HG02840 (cell line): Measurements from ENCODE around the gene DNAJB1.
"Not testable (repeated sequence)": the region's sequence is repeated elsewhere in the genome, so short reads cannot be mapped to it uniquely, and the experiment has no call there.

ENCODE experiments used
- ATAC-seq: cut with Tn5 transposase; IDR thresholded peaks from one replicate; pipeline ENCODE4 v1.9.1; 2021; ENCODE audit warnings: mild to moderate bottlenecking, moderate library complexity, moderate number of reproducible peaks; ENCODE audit not compliant: unreplicated experiment, low FRiP score

Gene DNAJB1

GRCh38 chr19:14525729-14526128, 7.5 kb upstream of the DNAJB1 start:
- ATAC-seq: no peak

- no peak for ATAC-seq
These were observed 2.3 kb upstream of the DNAJB1 start for GRCh38 chr19:14520543-14520942.

- no peak for ATAC-seq
These were observed 1.7 kb upstream of the DNAJB1 start for GRCh38 chr19:14519860-14520407.

DNA sequence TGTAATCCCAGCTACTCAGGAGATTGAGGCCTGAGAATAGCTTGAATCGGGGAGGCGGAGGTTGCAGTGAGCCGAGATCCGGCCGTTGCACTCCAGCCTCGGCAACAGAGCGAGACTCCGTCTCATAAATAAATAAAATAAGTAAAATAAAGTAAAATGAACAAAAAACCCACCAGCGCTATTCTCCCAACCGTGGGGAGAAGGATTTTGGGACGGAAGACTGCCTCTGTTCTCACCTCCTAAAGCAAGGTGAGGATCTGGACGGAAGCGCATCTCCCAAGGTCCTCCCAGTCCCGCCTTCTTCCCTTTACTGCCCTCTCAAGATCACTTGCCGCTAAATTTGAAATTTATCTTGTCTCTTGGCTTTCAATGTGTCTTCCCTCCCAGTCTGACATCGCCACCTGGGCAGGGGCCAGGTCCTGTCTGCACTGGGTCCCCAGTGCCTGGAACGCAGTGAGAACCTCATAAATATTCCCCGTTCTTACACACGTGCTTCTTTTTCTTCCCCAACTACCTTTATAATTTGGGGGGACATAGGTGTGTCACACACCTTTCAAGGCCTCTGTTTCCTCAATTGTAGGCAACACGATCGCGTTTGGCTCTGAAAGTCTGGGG, 1.2 kb upstream of the DNAJB1 start:
- ATAC-seq: no peak

DNA sequence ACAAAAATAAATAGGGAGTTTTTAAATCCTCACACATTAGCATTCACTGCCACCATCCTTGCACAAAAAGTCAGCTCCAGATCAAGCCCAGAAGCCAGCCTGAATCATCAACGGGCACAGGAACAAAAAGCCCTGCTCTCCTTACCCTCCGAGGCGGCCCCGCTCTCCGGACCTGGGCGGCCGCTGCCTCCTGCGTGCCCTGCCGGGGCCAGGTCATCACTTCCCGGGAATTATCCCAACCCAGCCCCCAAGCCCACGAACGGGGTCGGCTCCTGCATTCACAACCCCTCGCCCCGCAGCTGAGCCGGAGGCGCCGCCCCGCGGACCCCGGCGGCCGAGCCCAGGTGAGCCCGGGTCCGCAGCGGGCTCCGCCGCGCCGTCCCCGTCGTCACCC, 754 bp downstream of the DNAJB1 start:
- ATAC-seq: no peak

GRCh38 chr19:14516746-14517438, 1.3 kb downstream of the DNAJB1 start:
- no peak for ATAC-seq

- no peak for ATAC-seq
These were observed 2.1 kb downstream of the DNAJB1 start for GRCh38 chr19:14516048-14516534.

GRCh38 chr19:14515501-14516047, 2.6 kb downstream of the DNAJB1 start:
- no peak for ATAC-seq

- no peak for ATAC-seq
These were observed 3.9 kb downstream of the DNAJB1 start for GRCh38 chr19:14514215-14514863.

DNA sequence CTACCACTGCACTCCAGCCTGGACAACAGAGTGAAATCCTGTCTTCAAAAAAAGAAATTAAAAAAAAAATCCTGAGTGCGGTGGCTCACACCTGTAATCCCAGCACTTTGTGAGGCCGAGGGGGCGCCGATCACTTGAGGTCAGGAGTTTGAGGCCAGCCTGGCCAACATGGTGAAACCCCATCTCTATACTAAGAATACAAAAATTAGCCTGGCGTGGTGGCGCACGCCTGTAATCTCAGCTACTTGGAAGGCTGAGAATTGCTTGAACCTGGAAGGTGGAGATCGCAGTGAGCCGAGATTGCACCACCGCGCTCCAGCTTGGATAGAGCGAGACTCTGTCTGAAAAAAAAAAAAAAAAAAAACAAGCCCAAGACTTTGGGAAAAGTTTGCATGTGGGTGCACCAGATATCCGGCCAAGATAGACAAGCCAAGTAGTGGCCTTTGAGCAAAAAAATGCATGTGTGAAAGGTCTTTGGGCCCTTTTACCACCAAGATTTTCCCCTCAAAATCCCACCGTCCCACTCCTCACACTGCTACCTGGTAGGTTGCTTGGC, 5.7 kb downstream of the DNAJB1 start:
- no peak for ATAC-seq

DNA sequence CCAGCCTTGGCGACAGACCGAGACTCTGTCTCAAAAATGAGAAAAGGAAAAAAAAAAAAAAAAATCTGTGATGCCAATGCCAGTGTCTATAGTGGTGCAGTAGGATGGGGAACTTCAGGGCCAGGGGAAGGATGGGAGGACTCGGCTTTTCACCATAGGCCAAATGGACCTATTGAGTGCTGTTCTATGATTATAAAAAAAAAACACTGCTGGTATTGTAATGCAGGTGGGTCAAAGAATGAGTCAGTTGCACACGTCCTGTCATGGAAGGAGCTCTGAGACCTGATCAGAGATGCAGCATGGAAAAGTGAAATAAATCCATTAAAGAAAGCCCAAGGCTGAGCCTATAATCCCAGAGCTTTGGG, 7.0 kb downstream of the DNAJB1 start:
- ATAC-seq: no peak

DNA sequence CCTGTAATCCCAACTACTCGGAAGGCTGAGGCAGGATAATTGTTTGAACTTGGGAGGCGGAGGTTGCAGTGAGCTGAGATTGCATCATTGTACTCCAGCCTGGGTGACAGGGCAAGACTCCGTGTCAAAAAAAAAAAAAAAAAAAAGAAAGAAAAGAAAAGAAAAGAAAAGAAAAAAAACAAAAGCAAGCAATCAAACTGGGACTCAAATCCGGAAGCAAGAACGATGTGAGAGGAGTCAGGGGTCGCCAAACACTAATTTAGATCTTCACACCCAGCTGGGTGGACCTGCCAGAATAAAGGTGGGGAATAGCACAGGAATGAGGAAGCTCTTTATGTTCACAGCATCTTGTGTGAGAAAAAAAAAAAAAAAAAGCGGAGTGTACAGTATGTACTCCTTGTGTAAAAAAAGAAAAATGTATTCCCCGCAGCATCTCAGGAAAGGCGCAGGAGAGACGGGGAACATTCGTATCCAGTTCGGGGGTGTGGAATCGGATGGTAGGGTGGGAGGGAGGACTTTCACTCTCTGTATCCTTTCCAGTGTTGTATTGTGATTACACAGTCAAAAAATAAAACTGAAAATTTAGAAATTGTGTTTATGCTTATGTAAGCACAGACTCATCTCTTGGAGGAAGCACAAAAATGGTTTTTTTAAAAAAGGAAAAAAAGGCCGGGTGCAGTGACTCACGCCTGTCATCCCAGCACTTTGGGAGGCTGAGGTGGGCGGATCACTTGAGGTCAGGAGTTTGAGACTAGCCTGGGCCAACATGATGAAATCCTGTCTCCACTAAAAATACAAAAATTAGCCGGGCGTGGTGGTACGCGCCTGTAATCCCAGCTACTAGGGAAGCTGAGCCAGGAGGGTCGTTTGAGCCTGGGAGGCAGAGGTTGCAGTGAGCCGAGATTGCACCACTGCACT, 7.6 kb downstream of the DNAJB1 start:
- no peak for ATAC-seq

- ATAC-seq: no peak
These were observed 10.3 kb downstream of the DNAJB1 start for GRCh38 chr19:14507704-14508542.

DNA sequence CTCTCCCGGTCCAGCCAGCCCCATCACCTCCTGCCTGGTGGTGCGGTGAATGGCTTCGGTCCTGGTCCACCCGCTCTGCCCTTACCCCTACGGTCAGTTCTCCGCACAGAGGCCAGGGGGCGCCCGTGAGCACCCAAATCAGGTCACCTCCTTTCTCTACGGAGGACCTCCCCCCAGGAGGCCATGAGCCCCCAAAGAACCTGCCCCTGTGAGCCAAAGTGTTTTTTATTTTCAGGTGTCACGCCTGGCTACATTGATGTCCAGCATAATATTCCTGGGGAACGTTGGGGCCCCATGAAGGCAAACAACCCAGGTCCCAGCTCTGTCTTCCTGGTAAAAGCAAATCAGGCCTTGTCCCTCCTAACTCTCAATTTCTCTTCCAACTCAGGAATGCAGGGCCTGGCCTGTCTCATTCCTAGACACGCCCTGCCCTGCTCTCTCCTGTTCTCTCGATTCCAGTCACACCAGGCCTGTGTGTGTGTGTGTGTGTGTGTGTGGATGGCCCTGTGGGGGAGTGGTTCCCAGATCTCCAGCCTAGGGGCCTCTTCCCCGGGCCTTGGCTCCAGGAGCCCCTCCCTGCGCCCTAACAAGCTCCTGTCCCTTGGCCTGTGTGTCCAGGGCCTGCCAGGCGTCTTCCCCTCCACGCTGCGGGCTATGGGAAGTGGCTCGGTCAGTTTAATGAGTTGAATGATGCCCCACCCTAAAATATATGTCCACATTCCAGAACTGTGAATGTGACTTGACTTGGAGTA, 12.5 kb downstream of the DNAJB1 start:
- no peak for ATAC-seq

DNA sequence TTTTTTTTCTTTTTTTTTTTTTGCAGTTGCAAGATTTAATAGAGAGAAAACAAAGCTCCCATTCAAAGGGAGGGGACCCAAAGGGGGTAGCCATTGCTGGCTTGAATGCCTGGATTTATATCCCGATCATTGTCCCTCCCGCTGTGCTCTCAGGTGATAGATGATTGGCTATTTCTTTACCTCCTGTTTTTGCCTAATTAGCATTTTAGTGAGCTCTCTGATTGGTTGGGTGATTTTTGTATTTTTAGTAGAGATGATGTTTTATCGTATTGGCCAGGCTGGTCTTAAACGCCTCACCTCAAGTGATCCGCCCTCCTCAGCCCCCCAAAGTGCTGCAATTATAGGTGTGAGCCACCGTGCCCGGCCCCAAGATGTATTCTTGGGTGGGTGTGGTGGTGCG, 13.6 kb downstream of the DNAJB1 start:
- ATAC-seq: not testable (repeated sequence)

GRCh38 chr19:14503285-14503684, 14.9 kb downstream of the DNAJB1 start:
- no peak for ATAC-seq

- no peak for ATAC-seq
These were observed 15.7 kb downstream of the DNAJB1 start for GRCh38 chr19:14502334-14503092.
